ENCODE results near the gene GNA15.

The GNA15 gene

GRCh38 chr19:3192228-3192635 is 56.4 kb downstream of the GNA15 start:
- H3K9ac ChIP-seq (ENCODE audit: low read length), result no peak overlapping the region
- H3K36me3 ChIP-seq (replicated peaks; ENCODE audit: insufficient read depth, low read length), result no peaks in the 10 kb centered on the region; the same call in 1 of the 2 replicates
- no peaks in the 10 kb centered on the region for H3K9me3 ChIP-seq (replicated peaks; ENCODE audit: insufficient read depth, low read length)
- H2AFZ ChIP-seq (ENCODE audit: low read length), result no peak overlapping the region
- TF ChIP-seq EZH2phosphoT487 (IDR thresholded peaks at IDR 0.05; ENCODE audit: low read length) (no peak), EZH2 (optimal IDR thresholded peaks at IDR 0.05; ENCODE audit: low read depth, low read length) (no peak)
- TF ChIP-seq, protein P1, sequence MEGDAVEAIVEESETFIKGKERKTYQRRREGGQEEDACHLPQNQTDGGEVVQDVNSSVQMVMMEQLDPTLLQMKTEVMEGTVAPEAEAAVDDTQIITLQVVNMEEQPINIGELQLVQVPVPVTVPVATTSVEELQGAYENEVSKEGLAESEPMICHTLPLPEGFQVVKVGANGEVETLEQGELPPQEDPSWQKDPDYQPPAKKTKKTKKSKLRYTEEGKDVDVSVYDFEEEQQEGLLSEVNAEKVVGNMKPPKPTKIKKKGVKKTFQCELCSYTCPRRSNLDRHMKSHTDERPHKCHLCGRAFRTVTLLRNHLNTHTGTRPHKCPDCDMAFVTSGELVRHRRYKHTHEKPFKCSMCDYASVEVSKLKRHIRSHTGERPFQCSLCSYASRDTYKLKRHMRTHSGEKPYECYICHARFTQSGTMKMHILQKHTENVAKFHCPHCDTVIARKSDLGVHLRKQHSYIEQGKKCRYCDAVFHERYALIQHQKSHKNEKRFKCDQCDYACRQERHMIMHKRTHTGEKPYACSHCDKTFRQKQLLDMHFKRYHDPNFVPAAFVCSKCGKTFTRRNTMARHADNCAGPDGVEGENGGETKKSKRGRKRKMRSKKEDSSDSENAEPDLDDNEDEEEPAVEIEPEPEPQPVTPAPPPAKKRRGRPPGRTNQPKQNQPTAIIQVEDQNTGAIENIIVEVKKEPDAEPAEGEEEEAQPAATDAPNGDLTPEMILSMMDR (IDR thresholded peaks at IDR 0.05; ENCODE audit: low read length), result no peak
- H3K27ac ChIP-seq (ENCODE audit: low read length), result no peak overlapping the region
- no peak overlapping the region for H3K4me2 ChIP-seq (ENCODE audit: low read depth, low read length)
- H3K4me3 ChIP-seq (ENCODE audit: low read length), result no peak overlapping the region
- no peaks in the 10 kb centered on the region for H3F3A ChIP-seq (ENCODE audit: insufficient read depth, low read length)
- H3K4me1 ChIP-seq (ENCODE audit: low read length), result peaks cover 3% of the 10 kb centered on the region
- H3K79me2 ChIP-seq (ENCODE audit: low read length), result peaks cover 63% of the 10 kb centered on the region
- H4K20me1 ChIP-seq (ENCODE audit: insufficient read depth, low read length), result peaks cover 11% of the 10 kb centered on the region; the same call in 1 of the 2 replicates
- H3K27me3 ChIP-seq (replicated peaks; ENCODE audit: insufficient read depth, low read length), result no peaks in the 10 kb centered on the region
- DNase-seq, result no peak
- no peaks in the 10 kb centered on the region for H3K9me2 ChIP-seq (replicated peaks; ENCODE audit: insufficient read depth, low read length)

GRCh38 chr19:3192684-3193083 is 56.9 kb downstream of the GNA15 start:
- Histone ChIP-seq H3K27me3 (replicated peaks; ENCODE audit: insufficient read depth, low read length) (no peaks in the 10 kb centered on the region), H3K9me3 (replicated peaks; ENCODE audit: insufficient read depth, low read length) (no peaks in the 10 kb centered on the region), H3K36me3 (replicated peaks; ENCODE audit: insufficient read depth, low read length) (no peaks in the 10 kb centered on the region; the same call in 1 of the 2 replicates), H3K9ac (ENCODE audit: low read length) (no peak overlapping the region), H3K9me2 (replicated peaks; ENCODE audit: insufficient read depth, low read length) (no peaks in the 10 kb centered on the region), H3K4me3 (ENCODE audit: low read length) (no peak overlapping the region), H2AFZ (ENCODE audit: low read length) (no peak overlapping the region), H3K79me2 (ENCODE audit: low read length) (peaks cover 58% of the 10 kb centered on the region), H4K20me1 (ENCODE audit: insufficient read depth, low read length) (peaks cover 11% of the 10 kb centered on the region; the same call in 1 of the 2 replicates), H3K27ac (ENCODE audit: low read length) (no peak overlapping the region), H3K4me1 (ENCODE audit: low read length) (no peaks in the 10 kb centered on the region), H3K4me2 (ENCODE audit: low read depth, low read length) (no peak overlapping the region), H3F3A (ENCODE audit: insufficient read depth, low read length) (no peaks in the 10 kb centered on the region)
- no peak for TF ChIP-seq EZH2phosphoT487 (IDR thresholded peaks at IDR 0.05; ENCODE audit: low read length)
- no peak for TF ChIP-seq EZH2 (optimal IDR thresholded peaks at IDR 0.05; ENCODE audit: low read depth, low read length)
- TF ChIP-seq, protein P1 (IDR thresholded peaks at IDR 0.05; ENCODE audit: low read length), result no peak
- DNase-seq, result no peak

GRCh38 chr19:3193256-3194105 is 57.6 kb downstream of the GNA15 start:
- peaks cover 50% of the 10 kb centered on the region for H3K79me2 ChIP-seq (ENCODE audit: low read length)
- TF ChIP-seq, protein P1 (IDR thresholded peaks at IDR 0.05; ENCODE audit: low read length), result no peak
- H3F3A ChIP-seq (ENCODE audit: insufficient read depth, low read length), result no peaks in the 10 kb centered on the region
- H3K9ac ChIP-seq (ENCODE audit: low read length), result no peak overlapping the region
- no peak overlapping the region for H3K27ac ChIP-seq (ENCODE audit: low read length)
- no peaks in the 10 kb centered on the region for H3K27me3 ChIP-seq (replicated peaks; ENCODE audit: insufficient read depth, low read length)
- no peak overlapping the region for H3K4me2 ChIP-seq (ENCODE audit: low read depth, low read length)
- H3K9me3 ChIP-seq (replicated peaks; ENCODE audit: insufficient read depth, low read length), result no peaks in the 10 kb centered on the region
- no peaks in the 10 kb centered on the region for H3K9me2 ChIP-seq (replicated peaks; ENCODE audit: insufficient read depth, low read length)
- no peaks in the 10 kb centered on the region; the same call in 1 of the 2 replicates for H3K36me3 ChIP-seq (replicated peaks; ENCODE audit: insufficient read depth, low read length)
- peaks cover 11% of the 10 kb centered on the region; the same call in 1 of the 2 replicates for H4K20me1 ChIP-seq (ENCODE audit: insufficient read depth, low read length)
- no peaks in the 10 kb centered on the region for H3K4me1 ChIP-seq (ENCODE audit: low read length)
- no peak overlapping the region for H3K4me3 ChIP-seq (ENCODE audit: low read length)
- no peak overlapping the region for H2AFZ ChIP-seq (ENCODE audit: low read length)
- no peak for DNase-seq
